Liver (tissue), 9 donors: ENCODE data around the gene FNIP1. TPM values are rescaled to one million over a fixed set of nuclear protein-coding genes. Genes with fewer than 3 reads are reported as not detected.

Source experiments
- DNase-seq: peaks from one replicate; pipeline ENCODE4 v3.0.0-alpha.2; 2017; ENCODE audit warnings: low spot score
- H3K27ac ChIP-seq, 2 donors: one replicate each; pipeline ENCODE4 v1.7.0; 2013; ENCODE audit warnings: inconsistent platforms in 2 of 2, low read length in 2 of 2, control low read depth in 1 of 2, low read depth in 1 of 2, mild to moderate bottlenecking in 1 of 2
- H3K27me3 ChIP-seq, 4 donors: one replicate each; pipeline versions ENCODE4 v1.6.1 to v1.7.0; 2013; ENCODE audit warnings: low read length in 3 of 4, inconsistent platforms in 1 of 4, mild to moderate bottlenecking in 1 of 4, moderate library complexity in 1 of 4; ENCODE audit not compliant: control insufficient read depth in 4 of 4, insufficient read depth in 4 of 4
- H3K36me3 ChIP-seq, 4 donors: one replicate each; pipeline versions ENCODE4 v1.6.1 to v1.7.0; 2013; ENCODE audit warnings: low read length in 3 of 4, mild to moderate bottlenecking in 3 of 4, low read depth in 1 of 4, moderate library complexity in 1 of 4; ENCODE audit not compliant: control insufficient read depth in 4 of 4, insufficient read depth in 3 of 4
- H3K4me1 ChIP-seq, 4 donors: one replicate each; pipeline versions ENCODE4 v1.6.1 to v1.7.0; 2013; ENCODE audit warnings: low read length in 3 of 4, mild to moderate bottlenecking in 3 of 4, moderate library complexity in 1 of 4; ENCODE audit not compliant: control insufficient read depth in 4 of 4, insufficient read depth in 4 of 4
- H3K4me3 ChIP-seq, 3 donors: one replicate each; pipeline versions ENCODE4 v1.6.1 to v1.7.0; 2013; ENCODE audit warnings: low read length in 3 of 3, control low read depth in 1 of 3, low read depth in 1 of 3, mild to moderate bottlenecking in 1 of 3
- H3K9ac ChIP-seq, 2 donors: one replicate each; pipeline ENCODE4 v1.7.0; 2013; ENCODE audit warnings: low read length in 2 of 2, mild to moderate bottlenecking in 2 of 2, moderate library complexity in 2 of 2, control low read depth in 1 of 2, low read depth in 1 of 2
- H3K9me3 ChIP-seq, 4 donors: one replicate each; pipeline versions ENCODE4 v1.6.1 to v1.7.0; 2013; ENCODE audit warnings: low read length in 3 of 4; ENCODE audit not compliant: control insufficient read depth in 4 of 4
- CTCF ChIP-seq: fragments of 150-350 bp; IDR thresholded peaks from 2 replicates; pipeline ENCODE4 v1.5.1; 2017; ENCODE audit warnings: improper control_type of control experiment, low read depth, low read length; ENCODE audit not compliant: missing input control
- EGR1 ChIP-seq, 2 donors: IDR thresholded peaks; 2 replicates each; pipeline ENCODE4 v1.6.1; 2016 to 2018; ENCODE audit warnings: antibody characterized with exemption in 2 of 2, low read depth in 2 of 2
- FOXA1 ChIP-seq: IDR thresholded peaks from 2 replicates; pipeline ENCODE4 v1.6.1; 2016; ENCODE audit warnings: antibody characterized with exemption
- FOXA2 ChIP-seq: IDR thresholded peaks from 2 replicates; pipeline ENCODE4 v1.6.1; 2016; ENCODE audit warnings: antibody characterized with exemption
- GABPA ChIP-seq, 2 donors: IDR thresholded peaks in 1 of 2; conservative IDR thresholded peaks in 1 of 2; 2 replicates each; pipeline ENCODE4 v1.6.1; 2016; ENCODE audit warnings: antibody characterized with exemption in 2 of 2, mild to moderate bottlenecking in 1 of 2, moderate library complexity in 1 of 2
- HNF4A ChIP-seq, 2 donors: conservative IDR thresholded peaks; 2 replicates each; pipeline ENCODE4 v1.6.1; 2016; ENCODE audit warnings: antibody characterized with exemption in 2 of 2, mild to moderate bottlenecking in 2 of 2
- HNF4G ChIP-seq: IDR thresholded peaks from 2 replicates; pipeline ENCODE4 v1.6.1; 2016; ENCODE audit warnings: antibody characterized with exemption
- JUND ChIP-seq, 2 donors: IDR thresholded peaks; 2 replicates each; pipeline ENCODE4 v1.6.1; 2016; ENCODE audit warnings: antibody characterized with exemption in 2 of 2
- NR2F2 ChIP-seq: IDR thresholded peaks from 2 replicates; pipeline ENCODE4 v1.6.1; 2016; ENCODE audit warnings: antibody characterized with exemption
- RAD21 ChIP-seq, 2 donors: IDR thresholded peaks; 2 replicates each; pipeline ENCODE4 v1.6.1; 2016; ENCODE audit warnings: antibody characterized with exemption in 2 of 2, mild to moderate bottlenecking in 2 of 2
- RXRA ChIP-seq, 2 donors: IDR thresholded peaks; 2 replicates each; pipeline ENCODE4 v1.6.1; 2017 to 2018; ENCODE audit warnings: antibody characterized with exemption in 2 of 2, mild to moderate bottlenecking in 1 of 2
- SP1 ChIP-seq: IDR thresholded peaks from 2 replicates; pipeline ENCODE4 v1.6.1; 2018; ENCODE audit warnings: antibody characterized with exemption, mild to moderate bottlenecking
- TAF1 ChIP-seq: conservative IDR thresholded peaks from 2 replicates; pipeline ENCODE4 v1.6.1; 2016; ENCODE audit warnings: antibody characterized with exemption, mild to moderate bottlenecking
- YY1 ChIP-seq: IDR thresholded peaks from 2 replicates; pipeline ENCODE4 v1.6.1; 2016; ENCODE audit warnings: antibody characterized with exemption, mild to moderate bottlenecking
- ZBTB33 ChIP-seq: IDR thresholded peaks from 2 replicates; pipeline ENCODE4 v1.6.1; 2016; ENCODE audit warnings: antibody characterized with exemption
- polyA plus RNA-seq, 2 donors: library from polyadenylated mRNA; stranded (reverse) in 1 of 2; unstranded in 1 of 2; fragments of 200-250 nt in 1 of 2; fragments of >200 nt in 1 of 2; fragmentation: Nextera tagmentation in 1 of 2; extraction: Ambion mirVana in 1 of 2; gene quantifications; one replicate each; pipeline versions ENCODE4 v1.2.1 to v1.2.3, GENCODE V29; 2013 to 2015
- total RNA-seq, 2 donors: library from RNA; depleted of rRNA; stranded (reverse); fragments of >200 nt; gene quantifications; one replicate each; pipeline ENCODE4 v1.2.3, GENCODE V29; 2014
- TF ChIP-seq, protein P1 (sequence below): IDR thresholded peaks from 2 replicates; pipeline ENCODE4 v1.6.1; 2016; ENCODE audit warnings: antibody characterized with exemption
- TF ChIP-seq, protein P2 (sequence below): IDR thresholded peaks from 2 replicates; pipeline ENCODE4 v1.6.1; 2016; ENCODE audit warnings: antibody characterized with exemption
- TF ChIP-seq, protein P3 (sequence below): IDR thresholded peaks from 2 replicates; pipeline ENCODE4 v1.6.1; 2016; ENCODE audit warnings: antibody characterized with exemption, mild to moderate bottlenecking
- donor health status: healthy.
- donor health status: healthy.
- donor health status: healthy.
- donor health status: healthy.
- donor health status: healthy.

The FNIP1 gene
- total and polyA plus RNA-seq, 4 donors: 3.7 to 34.0 (median 13.8) TPM

DNA sequence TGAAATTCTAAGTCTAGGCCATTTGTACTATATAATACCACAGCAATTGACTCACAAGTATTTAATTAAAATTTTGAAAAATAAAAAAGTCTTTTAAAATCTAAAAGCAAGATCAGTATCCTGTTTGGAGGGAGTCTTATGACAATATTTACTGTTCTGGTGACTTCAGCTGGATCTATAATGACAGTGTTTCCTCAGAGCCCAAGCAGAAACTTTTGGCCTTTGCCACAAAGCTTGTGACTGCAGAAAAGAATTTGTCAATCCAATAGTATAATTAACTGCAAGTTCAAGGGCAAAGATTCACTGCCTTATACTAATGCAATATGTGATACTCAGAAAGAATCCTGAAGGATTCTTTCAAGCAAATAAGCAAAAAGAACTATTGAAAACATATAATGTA, 112.2 kb downstream of the FNIP1 start:
- peaks cover 0 to 3% (median under 1%) of the 10 kb centered on the region in 4 donors for H3K36me3 ChIP-seq
- H3K4me1 ChIP-seq: peaks cover 3 to 24% (median 16%) of the 10 kb centered on the region in 4 donors
- no peaks in the 10 kb centered on the region for H3K27me3 ChIP-seq
- TF ChIP-seq HNF4A (conservative IDR thresholded peaks at IDR 0.05) (peak; percentile 88 to 91), SP1 (peak; percentile 83), RXRA (IDR thresholded peaks at IDR 0.05) (peak; percentile 82 to 83), EGR1 (IDR thresholded peaks at IDR 0.05; ENCODE audit: low read depth in 2 of 2) (peak in 1 of 2 donors; percentile 28), JUND (IDR thresholded peaks at IDR 0.05) (peak; percentile 82 to 93), YY1 (peak; percentile 71), GABPA (IDR thresholded peaks at IDR 0.05 in 1 of 2, conservative IDR thresholded peaks at IDR 0.05 in 1 of 2) (peak in 1 of 2 donors; percentile 58), CTCF (no peak), FOXA2 (peak; percentile 71), TAF1 (no peak), RAD21 (IDR thresholded peaks at IDR 0.05) (peak; percentile 36 to 42), NR2F2 (peak; percentile 39), HNF4G (peak; percentile 75), ZBTB33 (peak; percentile 81), FOXA1 (no peak)
- TF ChIP-seq, protein P1, sequence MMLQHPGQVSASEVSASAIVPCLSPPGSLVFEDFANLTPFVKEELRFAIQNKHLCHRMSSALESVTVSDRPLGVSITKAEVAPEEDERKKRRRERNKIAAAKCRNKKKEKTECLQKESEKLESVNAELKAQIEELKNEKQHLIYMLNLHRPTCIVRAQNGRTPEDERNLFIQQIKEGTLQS: no peak
- TF ChIP-seq, protein P2, sequence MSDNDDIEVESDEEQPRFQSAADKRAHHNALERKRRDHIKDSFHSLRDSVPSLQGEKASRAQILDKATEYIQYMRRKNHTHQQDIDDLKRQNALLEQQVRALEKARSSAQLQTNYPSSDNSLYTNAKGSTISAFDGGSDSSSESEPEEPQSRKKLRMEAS: peak; percentile 43
- TF ChIP-seq, protein P3, sequence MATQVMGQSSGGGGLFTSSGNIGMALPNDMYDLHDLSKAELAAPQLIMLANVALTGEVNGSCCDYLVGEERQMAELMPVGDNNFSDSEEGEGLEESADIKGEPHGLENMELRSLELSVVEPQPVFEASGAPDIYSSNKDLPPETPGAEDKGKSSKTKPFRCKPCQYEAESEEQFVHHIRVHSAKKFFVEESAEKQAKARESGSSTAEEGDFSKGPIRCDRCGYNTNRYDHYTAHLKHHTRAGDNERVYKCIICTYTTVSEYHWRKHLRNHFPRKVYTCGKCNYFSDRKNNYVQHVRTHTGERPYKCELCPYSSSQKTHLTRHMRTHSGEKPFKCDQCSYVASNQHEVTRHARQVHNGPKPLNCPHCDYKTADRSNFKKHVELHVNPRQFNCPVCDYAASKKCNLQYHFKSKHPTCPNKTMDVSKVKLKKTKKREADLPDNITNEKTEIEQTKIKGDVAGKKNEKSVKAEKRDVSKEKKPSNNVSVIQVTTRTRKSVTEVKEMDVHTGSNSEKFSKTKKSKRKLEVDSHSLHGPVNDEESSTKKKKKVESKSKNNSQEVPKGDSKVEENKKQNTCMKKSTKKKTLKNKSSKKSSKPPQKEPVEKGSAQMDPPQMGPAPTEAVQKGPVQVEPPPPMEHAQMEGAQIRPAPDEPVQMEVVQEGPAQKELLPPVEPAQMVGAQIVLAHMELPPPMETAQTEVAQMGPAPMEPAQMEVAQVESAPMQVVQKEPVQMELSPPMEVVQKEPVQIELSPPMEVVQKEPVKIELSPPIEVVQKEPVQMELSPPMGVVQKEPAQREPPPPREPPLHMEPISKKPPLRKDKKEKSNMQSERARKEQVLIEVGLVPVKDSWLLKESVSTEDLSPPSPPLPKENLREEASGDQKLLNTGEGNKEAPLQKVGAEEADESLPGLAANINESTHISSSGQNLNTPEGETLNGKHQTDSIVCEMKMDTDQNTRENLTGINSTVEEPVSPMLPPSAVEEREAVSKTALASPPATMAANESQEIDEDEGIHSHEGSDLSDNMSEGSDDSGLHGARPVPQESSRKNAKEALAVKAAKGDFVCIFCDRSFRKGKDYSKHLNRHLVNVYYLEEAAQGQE: peak; percentile 25
- H3K9ac ChIP-seq: peak overlapping the region in 1 of 2 donors; percentile 48
- no peak for DNase-seq
- no peaks in the 10 kb centered on the region for H3K9me3 ChIP-seq
- peak overlapping the region; percentile 43 to 60 for H3K27ac ChIP-seq
- no peak overlapping the region for H3K4me3 ChIP-seq
